ENCODE data around the gene TMEM240.
"Not testable (repeated sequence)": the region's sequence is repeated elsewhere in the genome, so short reads cannot be mapped to it uniquely, and the experiment has no call there.

TMEM240 gene

DNA sequence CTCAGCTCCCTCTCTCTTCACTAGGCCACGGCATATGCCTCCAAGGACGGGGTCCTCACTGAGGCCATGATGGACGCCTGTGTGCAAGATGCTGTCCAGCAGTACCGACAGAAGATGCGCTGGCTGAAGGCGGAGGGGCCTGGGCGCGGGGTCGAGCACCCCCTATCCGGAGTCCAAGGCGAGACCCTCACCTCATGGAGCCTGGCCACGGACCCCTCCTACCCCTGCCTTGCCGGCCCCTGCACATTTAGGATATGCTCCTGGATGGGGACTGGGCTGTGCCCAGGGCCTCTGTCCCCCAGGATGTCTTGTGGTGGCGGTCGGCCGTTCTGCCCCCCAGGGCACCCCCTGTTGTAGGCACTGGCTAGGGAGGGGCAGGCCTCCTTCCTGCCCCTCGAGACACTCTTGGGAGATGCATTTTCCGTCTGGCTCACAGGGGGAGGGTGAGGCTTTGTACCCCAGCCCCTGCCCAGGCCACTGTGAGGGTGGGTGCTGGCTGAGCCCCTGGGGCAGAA is 44.9 kb downstream of the TMEM240 start:
- not testable (repeated sequence) for DNase-seq (ENCODE audit: low read depth in 3 of 3)

DNA sequence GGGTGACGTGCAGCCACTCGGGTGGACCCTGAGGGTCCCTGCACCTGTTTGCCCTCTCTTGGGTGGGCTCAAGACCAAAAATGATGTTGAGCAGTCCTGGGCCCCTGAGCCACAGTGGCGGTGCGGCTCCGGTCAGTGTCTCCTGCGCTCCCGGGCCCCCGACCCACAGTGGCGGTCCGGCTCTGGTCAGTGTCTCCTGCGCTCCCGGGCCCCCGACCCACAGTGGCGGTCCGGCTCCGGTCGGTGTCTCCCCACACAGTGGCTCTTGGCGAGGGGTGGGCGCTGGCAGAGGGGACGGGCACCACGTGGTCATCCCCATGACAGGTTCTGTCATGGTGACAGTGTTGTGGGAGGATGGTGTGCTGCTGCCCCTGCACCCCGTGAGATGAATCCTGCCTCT is 46.1 kb downstream of the TMEM240 start:
- not testable (repeated sequence) for DNase-seq (ENCODE audit: low read depth in 3 of 3)

DNA sequence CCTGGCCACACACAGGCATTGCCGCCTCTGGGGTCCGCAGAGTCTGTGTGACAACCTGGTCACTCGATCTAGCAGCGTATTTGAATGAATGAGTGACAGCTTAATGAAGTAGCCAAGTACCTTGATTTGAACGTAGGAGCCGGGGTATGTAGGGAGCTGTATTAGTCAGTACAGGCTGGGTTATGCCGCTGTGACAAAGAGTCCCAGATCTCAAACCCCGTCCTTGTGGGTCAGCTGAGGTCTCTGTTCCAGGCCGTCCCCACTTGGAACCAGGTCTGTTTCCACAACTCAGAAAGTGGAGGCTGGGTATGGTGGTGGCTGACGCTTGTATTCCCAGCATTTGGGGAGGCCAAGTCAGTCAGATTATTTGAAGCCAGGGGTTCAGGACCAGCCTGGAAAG is 48.8 kb downstream of the TMEM240 start:
- no peak for DNase-seq (ENCODE audit: low read depth in 3 of 3)

DNA sequence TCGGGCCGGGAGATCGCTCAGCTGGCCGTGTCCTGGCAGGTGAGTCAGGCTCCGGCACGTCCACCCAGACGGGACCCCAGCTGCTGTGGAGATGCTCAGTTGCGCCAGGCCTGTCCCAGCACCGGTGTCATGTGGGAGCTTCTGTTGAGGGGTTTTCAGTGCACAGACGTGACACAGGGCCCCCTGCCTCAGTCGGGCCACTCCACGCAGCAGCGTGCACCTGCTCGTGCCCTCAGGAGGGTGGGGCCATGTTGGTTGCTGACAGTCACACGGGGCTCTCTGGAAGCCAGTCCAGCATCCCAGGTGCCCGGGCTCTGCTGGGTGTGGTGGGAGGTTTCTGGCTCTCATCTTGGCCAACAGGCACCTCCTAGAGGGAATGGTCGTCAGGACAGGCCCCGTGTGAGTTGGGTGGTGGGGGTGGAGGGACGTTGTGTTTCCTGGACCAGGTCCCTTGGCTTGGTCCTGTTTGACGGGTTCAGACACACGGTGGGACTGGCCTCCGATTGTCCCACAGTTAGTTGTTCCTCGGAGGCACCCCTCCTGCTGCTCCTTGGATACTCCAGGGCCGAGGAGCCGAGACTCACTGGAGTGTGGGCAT is 49.7 kb downstream of the TMEM240 start:
- DNase-seq (ENCODE audit: low read depth in 3 of 3): no peak

DNA sequence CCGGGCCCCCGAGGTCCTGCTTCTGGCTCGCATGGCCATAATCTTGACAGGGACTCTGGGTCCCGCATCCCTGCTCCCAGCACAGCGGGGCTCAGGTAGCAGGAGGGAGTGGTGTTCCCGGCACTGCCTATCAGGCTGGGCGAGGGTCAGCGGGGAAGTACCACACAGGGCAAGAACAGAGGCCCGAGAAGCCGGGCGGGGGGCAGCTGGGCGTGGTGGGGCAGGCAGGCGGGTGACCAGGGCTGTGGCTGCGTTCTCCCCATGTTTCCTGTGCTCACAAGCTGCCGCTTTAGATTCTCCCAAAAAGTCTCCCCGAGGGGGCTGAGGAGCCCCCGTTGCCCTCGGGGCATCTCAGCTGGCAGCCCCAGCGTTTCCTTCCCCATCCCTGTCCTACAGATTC is 50.6 kb downstream of the TMEM240 start:
- no peak for DNase-seq (ENCODE audit: low read depth in 3 of 3)

DNA sequence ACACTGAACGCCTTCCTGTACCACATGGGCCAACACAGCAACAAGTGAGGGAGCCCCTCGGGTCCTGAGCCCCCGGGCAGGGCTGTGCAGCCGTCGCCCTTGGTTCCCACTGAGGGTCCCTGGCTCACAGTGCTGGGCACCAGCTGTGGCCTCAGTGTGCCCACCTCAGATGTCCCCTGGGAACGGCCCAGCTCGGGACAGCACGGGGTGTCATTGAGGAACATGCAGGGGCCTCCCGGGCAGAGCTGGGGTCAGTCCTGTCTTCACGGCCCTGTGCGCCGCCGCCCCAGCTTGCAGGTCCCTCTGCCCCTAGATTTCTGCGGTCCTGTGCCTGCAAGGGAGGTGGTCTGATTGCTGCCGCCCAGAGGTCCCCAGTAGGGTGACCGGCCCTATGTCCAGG is 51.2 kb downstream of the TMEM240 start:
- no peak for DNase-seq (ENCODE audit: low read depth in 3 of 3)

DNA sequence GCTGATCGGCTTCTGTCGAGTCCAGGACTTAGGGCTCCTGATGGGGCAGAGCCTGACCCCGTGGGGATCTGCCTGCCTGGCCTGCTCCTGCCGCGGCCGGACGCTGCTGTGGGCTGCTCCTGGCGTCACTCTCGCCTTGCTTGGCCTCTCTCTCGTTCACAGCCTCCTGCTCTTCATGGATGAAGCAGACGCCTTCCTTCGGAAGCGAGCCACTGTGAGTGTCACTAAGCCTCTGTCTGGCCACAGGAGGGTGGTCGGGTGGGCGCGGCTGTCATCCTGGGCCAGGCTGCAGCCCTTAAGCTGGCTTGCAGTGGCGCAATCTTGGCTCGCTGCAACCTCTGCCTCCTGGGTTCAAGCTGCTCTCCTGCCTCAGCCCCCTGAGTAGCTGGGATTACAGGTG is 52.7 kb downstream of the TMEM240 start:
- DNase-seq (ENCODE audit: low read depth in 3 of 3): no peak

DNA sequence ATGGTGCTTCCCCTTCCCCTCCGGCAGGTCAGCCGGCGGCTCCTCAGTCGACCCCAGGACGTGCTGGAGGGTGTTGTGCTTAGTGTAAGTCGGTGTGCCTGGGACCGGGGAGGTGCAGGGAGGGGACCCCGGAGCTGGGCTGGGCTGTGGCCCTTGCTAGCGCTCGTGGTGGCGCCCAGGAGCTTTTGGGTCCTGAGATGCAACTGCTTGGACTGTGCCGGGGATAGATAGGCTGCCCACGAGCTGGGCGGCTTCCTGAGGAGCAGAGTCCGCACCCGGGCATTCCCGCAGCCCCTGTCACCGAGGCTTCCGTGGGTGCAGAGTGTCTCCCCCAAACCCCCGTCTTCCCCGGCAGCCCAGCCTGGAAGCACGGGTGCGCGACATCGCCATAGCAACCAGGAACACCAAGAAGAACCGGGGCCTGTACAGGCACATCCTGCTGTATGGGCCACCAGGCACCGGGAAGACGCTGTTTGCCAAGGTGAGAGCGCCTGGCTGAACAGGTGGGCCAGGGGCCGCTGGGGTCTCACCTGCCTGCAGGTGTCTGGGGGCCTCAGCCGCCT is 54.6 kb downstream of the TMEM240 start:
- not testable (repeated sequence) for DNase-seq (ENCODE audit: low read depth in 3 of 3)

DNA sequence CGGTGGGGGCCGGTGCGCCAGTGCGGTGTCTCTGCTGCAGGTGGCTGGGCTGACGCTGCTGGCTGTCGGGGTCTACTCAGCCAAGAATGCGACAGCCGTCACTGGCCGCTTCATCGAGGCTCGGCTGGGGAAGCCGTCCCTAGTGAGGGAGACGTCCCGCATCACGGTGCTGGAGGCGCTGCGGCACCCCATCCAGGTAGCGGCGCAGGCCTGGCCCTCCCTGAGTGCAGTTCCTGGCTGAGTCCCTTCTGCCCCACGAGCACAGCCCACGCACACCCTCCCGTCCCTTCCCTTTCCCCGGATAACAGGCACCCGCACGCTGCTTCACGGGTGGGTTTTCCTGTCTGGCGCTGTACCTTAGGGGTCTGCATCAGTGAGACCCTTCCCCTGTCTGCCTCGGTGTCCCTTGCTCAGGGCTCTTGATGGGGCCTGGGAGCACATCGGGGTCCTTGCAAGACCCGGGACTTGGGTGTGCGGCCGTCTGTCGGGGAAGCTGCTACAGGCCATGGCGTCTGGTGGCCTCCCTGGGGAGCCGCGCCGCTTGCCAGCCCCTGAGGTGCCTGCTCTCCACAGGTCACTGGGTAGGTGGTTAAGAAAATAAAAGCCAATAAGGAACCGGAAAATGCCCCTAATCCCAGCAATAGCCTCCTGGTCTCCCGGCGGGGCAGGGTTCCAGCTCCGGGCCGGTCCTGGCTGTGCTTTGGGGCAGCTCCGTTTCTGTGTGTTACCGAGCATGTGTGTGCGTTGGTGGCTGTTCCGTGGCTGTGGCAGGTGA is 55.3 kb downstream of the TMEM240 start:
- not testable (repeated sequence) for DNase-seq (ENCODE audit: low read depth in 3 of 3)
